GOT3 (cell line): Measurements from ENCODE around the gene ANO6.
"Not testable (repeated sequence)": the region's sequence is repeated elsewhere in the genome, so short reads cannot be mapped to it uniquely, and the experiment has no call there.

ENCODE experiments used
- DNase-seq: peaks from one replicate; lab custom pipeline; 2025; ENCODE audit warnings: mixed read lengths; lab: John Stamatoyannopoulos, UW

Gene ANO6

GRCh38 chr12:45236383-45236782 is 20.5 kb downstream of the ANO6 start:
- not testable (repeated sequence) for DNase-seq

DNA sequence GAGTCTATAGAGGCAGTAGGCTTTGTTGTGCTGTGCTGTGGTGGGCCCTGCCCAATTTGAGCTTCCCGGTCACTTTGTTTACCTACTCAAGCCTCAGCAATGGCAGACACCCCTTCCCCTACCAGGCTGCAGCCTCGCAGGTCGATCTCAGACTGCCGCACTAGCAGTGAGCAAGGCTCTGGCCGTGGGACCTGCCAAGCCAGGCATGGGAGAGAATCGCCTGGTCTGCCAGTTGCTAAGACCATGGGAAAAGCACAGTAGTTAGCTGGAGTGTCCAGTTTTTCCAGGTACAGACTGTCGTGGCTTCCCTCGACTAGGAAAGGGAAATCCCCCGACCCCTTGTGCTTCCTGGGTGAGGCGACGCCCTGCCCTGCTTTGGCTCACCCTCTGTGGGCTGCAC is 26.3 kb downstream of the ANO6 start:
- no peak for DNase-seq

DNA sequence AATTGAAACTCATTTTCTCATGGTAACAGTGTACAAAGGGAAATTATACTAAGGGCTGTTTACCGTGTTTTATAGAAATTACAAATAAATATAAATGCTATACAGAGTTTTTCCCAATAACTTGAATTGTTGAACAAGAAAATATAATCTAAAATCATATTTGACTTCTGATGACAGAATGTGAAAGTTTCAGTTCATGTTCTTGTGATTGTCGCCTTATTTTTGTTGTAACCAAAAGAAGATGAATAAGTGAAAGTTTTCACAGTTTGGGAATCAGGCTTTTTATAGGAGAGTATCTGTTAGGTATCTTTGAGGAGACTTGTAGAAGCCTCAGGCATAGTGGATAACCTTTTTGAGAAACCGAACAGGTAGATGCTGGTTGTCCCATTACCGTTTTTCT is 28.1 kb downstream of the ANO6 start:
- DNase-seq, result no peak

- DNase-seq, result no peak
These were observed 28.9 kb downstream of the ANO6 start for GRCh38 chr12:45244561-45245343.

DNA sequence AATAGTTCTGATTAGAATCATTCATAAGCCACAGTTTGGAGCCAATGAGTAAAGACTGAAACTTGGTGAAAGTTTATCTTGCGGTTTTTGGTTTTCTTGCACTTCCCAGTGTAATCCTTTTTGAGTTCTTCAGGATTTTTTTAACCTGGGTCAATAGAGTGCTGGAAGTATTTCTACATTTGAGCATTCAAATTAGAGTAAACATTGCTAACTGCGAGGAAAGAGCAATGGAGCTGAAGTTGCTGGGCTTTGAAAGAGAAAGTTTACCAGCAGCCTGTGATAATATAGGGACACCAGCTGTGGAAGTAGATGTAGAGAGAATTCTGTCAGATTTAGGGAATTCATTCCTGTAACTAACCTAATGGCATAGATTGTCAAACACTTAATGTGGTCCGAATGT is 30.3 kb downstream of the ANO6 start:
- DNase-seq, result no peak

DNA sequence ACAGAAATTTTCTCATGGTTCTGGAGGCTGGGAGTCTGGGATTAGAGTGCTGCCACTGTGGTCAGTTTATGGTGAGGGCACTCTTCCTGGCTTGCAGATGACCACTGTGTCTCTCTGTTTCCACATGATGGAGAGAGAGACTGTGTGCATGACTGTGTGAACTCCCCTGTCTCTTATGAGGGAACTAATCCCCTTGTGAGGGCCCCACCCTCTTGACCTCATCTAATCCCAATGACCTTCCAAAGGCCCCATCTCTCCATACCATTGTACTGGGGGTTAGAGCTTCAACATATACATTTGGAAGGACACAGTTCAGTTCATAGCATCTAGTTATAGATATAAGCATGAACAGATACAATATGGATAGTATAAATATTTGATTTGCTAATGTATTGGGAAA is 31.7 kb downstream of the ANO6 start:
- DNase-seq, result no peak

GRCh38 chr12:45248095-45248494 is 32.2 kb downstream of the ANO6 start:
- no peak for DNase-seq

GRCh38 chr12:45254254-45254653 is 38.4 kb downstream of the ANO6 start:
- DNase-seq, result no peak

GRCh38 chr12:45256721-45257120 is 40.8 kb downstream of the ANO6 start:
- no peak for DNase-seq

DNA sequence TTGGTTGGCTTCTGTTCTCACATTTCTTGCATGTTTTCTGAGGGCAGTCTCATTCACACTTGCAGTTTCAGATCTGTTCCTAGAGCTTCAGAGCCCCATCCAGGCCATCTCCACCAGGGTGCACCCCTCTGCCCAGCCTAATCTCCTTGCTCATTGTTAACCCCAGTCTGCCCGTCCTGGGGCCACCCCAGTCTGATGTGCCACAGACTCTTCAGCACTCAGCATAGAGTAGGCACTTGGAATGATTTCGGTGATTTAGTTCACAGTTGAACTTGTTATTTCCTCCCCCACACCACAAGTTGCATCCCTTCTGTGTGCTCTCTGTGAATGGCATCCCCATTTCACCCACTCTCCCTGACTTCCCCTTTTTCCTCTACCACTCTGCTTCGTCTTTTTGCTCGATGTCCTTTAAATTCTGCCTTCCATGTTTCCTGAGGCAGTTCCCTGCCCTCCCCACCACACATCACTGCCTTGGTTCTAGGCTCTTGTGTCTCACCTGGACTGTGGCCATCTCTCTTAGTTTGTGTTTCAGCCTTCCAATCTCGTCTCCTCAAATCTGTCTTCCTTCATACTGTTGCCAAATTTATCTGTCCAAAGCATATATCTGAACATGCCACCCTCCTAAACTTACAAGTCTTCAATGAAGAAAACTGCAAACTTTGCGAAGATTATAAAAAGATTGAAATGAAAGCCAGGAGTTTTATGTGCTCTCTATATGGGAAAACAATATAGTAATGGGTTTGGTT is 41.5 kb downstream of the ANO6 start:
- no peak for DNase-seq

DNA sequence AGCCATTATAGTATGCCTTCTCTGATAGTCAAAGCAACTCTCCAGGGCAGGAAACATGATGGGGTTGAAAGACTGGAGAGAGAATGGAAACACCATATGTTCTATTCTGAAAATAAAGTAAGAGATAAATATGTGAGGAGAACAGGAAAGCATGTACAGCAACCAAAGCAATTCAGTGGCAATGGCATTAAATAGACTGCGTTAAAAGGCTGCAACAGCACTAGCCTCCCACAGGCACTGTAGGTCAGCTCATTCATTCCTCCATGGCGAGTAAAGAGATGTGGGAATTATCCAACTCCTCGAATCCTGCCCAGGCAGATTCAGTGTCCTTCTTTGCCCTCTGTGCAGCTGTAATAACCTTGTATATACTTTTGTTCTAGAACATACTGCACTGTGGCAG is 43.8 kb downstream of the ANO6 start:
- DNase-seq, result no peak

- DNase-seq, result no peak
These were observed 44.4 kb downstream of the ANO6 start for GRCh38 chr12:45260104-45260815.

DNA sequence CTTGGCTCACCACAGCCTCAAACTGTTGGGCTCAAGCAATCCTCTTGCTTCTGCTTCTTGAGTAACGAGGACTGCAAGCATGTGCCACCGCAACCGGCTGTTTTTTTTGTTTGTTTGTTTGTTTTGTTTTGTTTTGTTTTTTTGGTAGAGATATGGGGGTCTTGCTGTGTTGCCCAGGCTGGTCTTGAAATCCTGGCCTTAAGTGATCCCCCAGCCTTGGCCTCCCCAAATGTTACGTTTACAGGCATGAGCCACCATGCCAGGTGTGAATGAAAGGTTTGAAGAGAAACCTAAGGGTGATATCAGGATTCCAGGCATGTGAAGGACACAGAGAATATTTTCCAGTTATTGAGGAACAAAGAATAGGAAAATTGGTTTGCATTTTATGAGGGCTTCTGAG is 45.0 kb downstream of the ANO6 start:
- no peak for DNase-seq

- DNase-seq, result not testable (repeated sequence)
These were observed 46.3 kb downstream of the ANO6 start for GRCh38 chr12:45262185-45262584.

GRCh38 chr12:45263587-45263986 is 47.7 kb downstream of the ANO6 start:
- no peak for DNase-seq

DNA sequence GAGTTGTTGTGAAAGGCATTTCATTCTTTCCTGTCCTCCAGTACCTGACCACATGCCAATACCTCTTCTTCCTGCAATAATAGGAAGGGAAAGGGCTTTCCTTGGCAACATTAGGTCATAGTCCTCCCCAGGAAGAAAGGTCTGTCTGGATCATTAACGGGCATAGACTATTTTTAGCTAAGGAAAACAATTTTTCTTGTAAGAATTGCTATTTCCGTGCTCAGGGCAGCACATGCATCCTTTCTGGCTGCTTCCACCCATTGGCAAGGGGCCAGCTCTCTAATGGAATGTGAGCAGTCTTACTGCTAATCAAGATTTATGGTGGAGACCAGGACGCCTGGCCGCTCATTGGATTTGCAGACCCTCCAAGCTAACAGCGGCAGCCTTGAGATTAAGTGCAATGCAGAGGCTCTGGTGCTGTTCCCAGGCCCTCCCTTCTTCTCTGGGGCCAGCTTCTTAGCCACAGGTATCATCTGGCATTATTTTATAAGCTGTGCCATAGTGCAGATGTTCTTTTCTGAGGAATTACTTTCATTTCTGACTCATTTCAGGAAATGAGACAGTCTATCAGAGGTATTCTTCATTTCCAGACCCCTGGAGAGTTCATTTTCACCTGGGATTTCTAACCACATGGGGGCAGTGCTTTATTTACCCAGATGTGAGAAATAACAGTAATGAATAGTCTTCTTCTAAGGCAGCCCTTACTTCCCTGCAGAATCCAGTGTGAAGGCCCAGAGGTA is 52.9 kb downstream of the ANO6 start:
- DNase-seq, result no peak

DNA sequence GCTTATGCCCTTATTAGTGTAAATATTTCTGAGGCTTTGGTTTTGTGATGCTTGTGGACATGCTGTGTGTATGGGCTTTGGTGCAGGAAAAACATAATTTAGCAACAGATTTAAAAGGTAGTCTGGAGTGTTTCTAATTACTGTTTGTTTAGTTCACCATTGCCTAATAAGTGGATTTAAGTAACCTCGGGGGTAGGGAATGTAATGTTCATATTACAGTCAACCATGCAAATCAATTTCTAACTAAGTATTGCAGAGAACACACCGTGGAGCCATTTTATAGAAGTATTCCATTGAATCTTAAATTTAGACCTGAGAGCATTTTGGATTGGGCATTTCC is 53.5 kb downstream of the ANO6 start:
- no peak for DNase-seq

DNA sequence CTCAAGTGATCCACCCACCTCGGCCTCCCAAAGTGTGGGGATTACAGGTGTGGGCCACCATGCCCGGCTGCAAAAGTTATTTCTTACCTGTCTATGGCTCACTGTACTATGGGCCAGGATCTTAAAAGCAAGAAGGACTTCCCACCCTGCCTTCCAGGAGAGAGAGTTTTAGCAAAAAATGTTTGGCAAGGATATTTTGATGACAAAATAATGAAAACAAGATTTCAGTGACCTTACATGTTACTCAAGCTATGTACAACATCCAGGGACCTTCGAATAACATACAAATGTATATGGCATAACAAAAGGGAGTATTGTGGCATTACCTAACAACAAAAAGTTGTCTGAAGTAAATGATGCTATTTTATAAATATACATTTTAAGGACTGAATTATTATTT is 55.1 kb downstream of the ANO6 start:
- DNase-seq, result no peak

GRCh38 chr12:45273717-45274271 is 57.9 kb downstream of the ANO6 start:
- no peak for DNase-seq

- no peak for DNase-seq
These were observed 60.4 kb downstream of the ANO6 start for GRCh38 chr12:45276154-45276755.

DNA sequence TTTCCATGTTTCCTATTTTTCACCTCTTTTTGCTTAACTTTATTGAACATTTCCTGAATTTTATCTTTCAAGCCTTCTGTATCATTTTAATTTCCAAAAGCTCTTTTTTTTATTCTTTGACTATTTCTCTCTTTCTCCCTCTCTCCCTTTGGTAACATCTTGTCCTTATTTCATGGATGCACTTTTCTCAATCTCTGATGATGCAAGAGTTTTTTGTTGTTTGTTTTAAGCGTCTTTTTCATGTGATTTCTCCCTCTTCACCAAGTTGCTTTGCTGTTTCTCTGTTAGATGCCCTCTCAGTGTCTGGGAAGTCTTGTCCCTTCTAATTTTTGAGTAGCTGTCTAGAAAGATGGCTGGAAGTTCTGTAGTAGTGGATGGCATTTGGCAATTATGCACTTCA is 62.6 kb downstream of the ANO6 start:
- DNase-seq, result no peak
